Endothelial cell (in vitro differentiated cells): Measurements from ENCODE around the gene TRAPPC2B. TPM values are rescaled to one million over a fixed set of nuclear protein-coding genes. Genes with fewer than 3 reads are reported as not detected.
"Not testable (repeated sequence)": the region's sequence is repeated elsewhere in the genome, so short reads cannot be mapped to it uniquely, and the experiment has no call there.

Experiments used
- DNase-seq: peaks from one replicate; pipeline ENCODE4 v3.0.0; 2021; ENCODE audit warnings: low spot score
- H3K27ac Mint-ChIP-seq: one replicate; pipeline ENCODE4 v1.8.0; 2021; ENCODE audit warnings: mixed read lengths, inconsistent platforms; ENCODE audit not compliant: unreplicated experiment
- H3K27me3 Mint-ChIP-seq: one replicate; pipeline ENCODE4 v1.8.0; 2021; ENCODE audit warnings: mild to moderate bottlenecking, moderate library complexity, mixed read lengths, inconsistent platforms; ENCODE audit not compliant: unreplicated experiment
- H3K36me3 Mint-ChIP-seq: one replicate; pipeline ENCODE4 v1.8.0; 2021; ENCODE audit warnings: mild to moderate bottlenecking, low read depth, mixed read lengths, inconsistent platforms; ENCODE audit not compliant: unreplicated experiment
- H3K4me1 Mint-ChIP-seq: one replicate; pipeline ENCODE4 v1.8.0; 2021; ENCODE audit warnings: mild to moderate bottlenecking, mixed read lengths, inconsistent platforms; ENCODE audit not compliant: unreplicated experiment
- H3K4me3 Mint-ChIP-seq: one replicate; pipeline ENCODE4 v1.8.0; 2021; ENCODE audit warnings: mild to moderate bottlenecking, mixed read lengths, inconsistent platforms; ENCODE audit not compliant: unreplicated experiment
- H3K9me3 Mint-ChIP-seq: one replicate; pipeline ENCODE4 v1.8.0; 2021; ENCODE audit warnings: mixed read lengths, inconsistent platforms; ENCODE audit not compliant: unreplicated experiment
- total RNA-seq: library from RNA; stranded (reverse); fragmentation: NEBNext Ultra II Directional; extraction: Animal tissue kit (Norgen Biotek cat#: 25700); gene quantifications from one replicate; pipeline ENCODE4 v1.2.1, GENCODE V29; 2021; ENCODE audit not compliant: unreplicated experiment
- TF ChIP-seq, protein P1 (sequence below): fragments of 200-600 bp; sonication (generic); IDR thresholded peaks from one replicate; pipeline ENCODE4 v1.5.0; 2021; ENCODE audit warnings: antibody characterized with exemption; ENCODE audit not compliant: unreplicated experiment

Gene TRAPPC2B
- total RNA-seq, 1 donor from 2014 or later = 13.0 TPM

DNA sequence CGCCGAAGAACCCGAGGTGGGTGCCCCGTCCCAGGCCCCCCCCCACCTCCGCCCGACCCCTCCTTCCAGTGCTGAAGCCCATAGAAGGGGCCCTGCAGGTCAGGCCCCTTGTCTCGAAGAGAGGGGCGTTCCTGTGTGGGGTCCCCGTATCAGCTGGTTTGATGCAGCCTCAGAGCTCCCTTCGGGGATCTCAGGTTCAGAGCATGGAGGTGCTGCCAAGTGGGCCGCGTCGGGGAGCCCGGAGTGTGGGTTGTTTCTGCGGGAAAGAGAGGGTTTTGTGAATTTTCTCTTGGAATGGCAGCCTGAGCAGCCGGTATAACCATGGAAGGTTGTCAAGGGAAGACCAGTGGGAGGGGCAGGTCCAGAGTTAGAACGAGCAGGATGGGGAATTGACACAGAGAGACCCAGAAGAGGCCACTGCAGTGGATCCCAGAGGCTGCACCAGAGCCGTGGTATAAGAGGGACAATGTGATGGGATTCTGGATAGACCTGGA lies 384 bp downstream of the TRAPPC2B start:
- peaks cover 7% of the 10 kb centered on the region for H3K27me3 Mint-ChIP-seq
- H3K4me1 Mint-ChIP-seq = peaks cover 11% of the 10 kb centered on the region
- H3K9me3 Mint-ChIP-seq = no peaks in the 10 kb centered on the region
- TF ChIP-seq, protein P1, sequence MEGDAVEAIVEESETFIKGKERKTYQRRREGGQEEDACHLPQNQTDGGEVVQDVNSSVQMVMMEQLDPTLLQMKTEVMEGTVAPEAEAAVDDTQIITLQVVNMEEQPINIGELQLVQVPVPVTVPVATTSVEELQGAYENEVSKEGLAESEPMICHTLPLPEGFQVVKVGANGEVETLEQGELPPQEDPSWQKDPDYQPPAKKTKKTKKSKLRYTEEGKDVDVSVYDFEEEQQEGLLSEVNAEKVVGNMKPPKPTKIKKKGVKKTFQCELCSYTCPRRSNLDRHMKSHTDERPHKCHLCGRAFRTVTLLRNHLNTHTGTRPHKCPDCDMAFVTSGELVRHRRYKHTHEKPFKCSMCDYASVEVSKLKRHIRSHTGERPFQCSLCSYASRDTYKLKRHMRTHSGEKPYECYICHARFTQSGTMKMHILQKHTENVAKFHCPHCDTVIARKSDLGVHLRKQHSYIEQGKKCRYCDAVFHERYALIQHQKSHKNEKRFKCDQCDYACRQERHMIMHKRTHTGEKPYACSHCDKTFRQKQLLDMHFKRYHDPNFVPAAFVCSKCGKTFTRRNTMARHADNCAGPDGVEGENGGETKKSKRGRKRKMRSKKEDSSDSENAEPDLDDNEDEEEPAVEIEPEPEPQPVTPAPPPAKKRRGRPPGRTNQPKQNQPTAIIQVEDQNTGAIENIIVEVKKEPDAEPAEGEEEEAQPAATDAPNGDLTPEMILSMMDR = no peak
- peaks cover 17% of the 10 kb centered on the region for H3K36me3 Mint-ChIP-seq
- H3K4me3 Mint-ChIP-seq = peak overlapping the region; percentile 97
- peak; percentile 17 for DNase-seq
- peak overlapping the region; percentile 95 for H3K27ac Mint-ChIP-seq

DNA sequence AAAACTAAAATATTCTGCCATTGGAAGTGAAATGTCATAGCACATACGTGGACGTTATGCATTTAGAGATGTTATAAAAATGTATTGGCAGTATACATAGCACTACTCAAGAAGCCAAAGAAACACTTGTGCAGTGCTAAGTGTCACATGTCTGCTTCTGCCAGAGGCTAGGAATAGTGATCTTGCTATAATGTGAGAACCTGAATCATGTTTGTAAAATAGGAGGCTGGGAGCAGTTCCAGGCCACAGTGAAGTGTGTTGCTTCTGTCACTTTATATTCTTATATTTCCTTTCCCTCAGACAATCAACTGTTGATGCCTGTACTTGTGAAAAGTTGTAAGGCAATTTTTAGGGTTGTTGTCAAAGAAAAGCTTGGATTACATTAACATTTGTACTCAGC lies 3.4 kb downstream of the TRAPPC2B start:
- Mint-ChIP-seq H3K27ac (no peak overlapping the region), H3K9me3 (no peaks in the 10 kb centered on the region), H3K4me3 (no peak overlapping the region), H3K27me3 (peaks cover 7% of the 10 kb centered on the region), H3K36me3 (peaks cover 37% of the 10 kb centered on the region), H3K4me1 (peaks cover 13% of the 10 kb centered on the region)
- DNase-seq = no peak
- TF ChIP-seq, protein P1 = no peak

DNA sequence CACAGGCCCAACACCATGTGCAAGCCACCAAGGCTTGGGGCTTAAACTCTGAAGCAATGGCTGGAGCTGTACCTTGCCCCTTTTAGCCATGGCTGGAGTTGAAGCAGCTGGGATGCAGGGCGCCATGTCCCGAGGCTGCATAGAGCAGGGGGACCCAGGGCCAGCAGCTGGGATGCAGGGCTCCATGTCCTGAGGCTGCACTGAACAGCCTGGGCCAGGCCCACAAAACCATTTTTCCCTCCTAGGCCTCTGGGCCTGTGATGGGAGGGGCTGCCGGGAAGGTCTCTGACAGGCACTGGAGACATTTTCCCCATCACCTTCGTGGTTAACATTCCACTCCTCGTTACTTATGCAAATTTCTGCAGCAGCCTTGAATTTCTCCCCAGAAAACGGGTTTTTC lies 10.8 kb downstream of the TRAPPC2B start:
- Mint-ChIP-seq H3K36me3 (peaks cover 94% of the 10 kb centered on the region), H3K27ac (no peak overlapping the region), H3K9me3 (peaks cover 11% of the 10 kb centered on the region), H3K4me3 (peak overlapping the region; percentile 86), H3K27me3 (peaks cover 8% of the 10 kb centered on the region), H3K4me1 (peaks cover 4% of the 10 kb centered on the region)
- no peak for DNase-seq
- TF ChIP-seq, protein P1 = no peak

DNA sequence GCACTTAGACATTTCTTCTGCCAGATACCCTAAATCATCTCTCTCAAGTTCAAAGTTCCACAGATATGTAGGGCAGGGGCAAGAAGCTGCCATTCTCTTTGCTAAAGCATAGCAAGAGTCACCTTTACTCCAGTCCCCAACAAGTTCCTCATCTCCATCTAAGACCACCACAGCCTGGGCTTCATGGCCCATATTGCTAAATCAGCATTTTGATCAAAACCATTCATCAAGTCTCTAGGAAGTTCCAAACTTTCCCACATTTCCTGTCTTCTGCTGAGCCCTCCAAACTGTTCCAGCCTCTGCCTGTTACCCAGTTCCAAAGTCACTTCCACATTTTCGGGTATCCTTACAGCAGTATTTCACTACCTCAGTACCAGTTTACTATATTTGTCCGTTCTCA lies 11.3 kb downstream of the TRAPPC2B start:
- not testable (repeated sequence) for DNase-seq, H3K4me1 Mint-ChIP-seq

DNA sequence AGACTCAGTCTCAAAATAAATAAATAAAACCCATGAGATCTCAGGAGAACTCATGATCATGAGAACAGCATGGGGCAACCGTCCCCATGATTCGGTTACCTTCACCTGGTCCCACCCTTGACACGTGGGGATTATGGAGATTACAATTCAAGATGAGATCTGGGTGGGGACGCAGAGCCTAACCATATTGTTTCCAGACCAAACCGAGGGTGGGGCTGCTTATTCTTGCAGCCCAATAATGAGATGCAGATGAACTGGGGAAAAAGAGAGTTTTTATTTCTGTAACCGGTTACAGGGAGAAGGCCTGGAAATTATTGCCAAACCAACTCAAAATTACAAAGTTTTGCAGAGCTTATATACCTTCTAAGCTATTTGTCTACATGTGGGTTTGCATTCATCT lies 12.8 kb downstream of the TRAPPC2B start:
- no peaks in the 10 kb centered on the region for H3K4me1 Mint-ChIP-seq
- peak overlapping the region; percentile 51 for H3K4me3 Mint-ChIP-seq
- no peak overlapping the region for H3K27ac Mint-ChIP-seq
- peaks cover 11% of the 10 kb centered on the region for H3K9me3 Mint-ChIP-seq
- no peak for DNase-seq
- peaks cover 85% of the 10 kb centered on the region for H3K36me3 Mint-ChIP-seq
- peaks cover 5% of the 10 kb centered on the region for H3K27me3 Mint-ChIP-seq
- TF ChIP-seq, protein P1 = no peak

More for the DNA sequence above, 11.3 kb downstream of the TRAPPC2B start:
- Mint-ChIP-seq H3K9me3 (peaks cover 11% of the 10 kb centered on the region), H3K36me3 (peaks cover 96% of the 10 kb centered on the region), H3K4me3 (peak overlapping the region; percentile 74)
- not testable (repeated sequence) for H3K27ac Mint-ChIP-seq, H3K27me3 Mint-ChIP-seq
